NCI-H1105 (cell line): ENCODE results near the gene DCD.

Experiments
- DNase-seq: peaks from one replicate; lab custom pipeline; 2025; lab: John Stamatoyannopoulos, UW

Gene DCD

GRCh38 chr12:54606556-54606955, 41.6 kb downstream of the DCD start:
- DNase-seq: no peak

GRCh38 chr12:54605138-54605970, 42.8 kb downstream of the DCD start:
- no peak for DNase-seq

GRCh38 chr12:54604436-54604835, 43.7 kb downstream of the DCD start:
- DNase-seq: no peak

GRCh38 chr12:54603872-54604271, 44.3 kb downstream of the DCD start:
- no peak for DNase-seq

- DNase-seq: no peak
Measured at GRCh38 chr12:54603173-54603814, 44.9 kb downstream of the DCD start.

- no peak for DNase-seq
Measured at GRCh38 chr12:54602661-54603060, 45.5 kb downstream of the DCD start.

GRCh38 chr12:54601841-54602240, 46.3 kb downstream of the DCD start:
- no peak for DNase-seq

- DNase-seq: no peak
Measured at GRCh38 chr12:54598970-54599369, 49.2 kb downstream of the DCD start.

- DNase-seq: peak; percentile 20
Measured at GRCh38 chr12:54596526-54596946, 51.6 kb downstream of the DCD start.

- no peak for DNase-seq
Measured at GRCh38 chr12:54595471-54595870, 52.7 kb downstream of the DCD start.
